Measurements from ENCODE around the gene CDON. TPM values are rescaled to one million over a fixed set of nuclear protein-coding genes. Genes with fewer than 3 reads are reported as not detected.
"Not testable (repeated sequence)": the region's sequence is repeated elsewhere in the genome, so short reads cannot be mapped to it uniquely, and the experiment has no call there.

CDON gene
- total and polyA plus RNA-seq, 3 experiments from 2014 or later: 1.7 to 2.0 TPM; not detected in 1

DNA sequence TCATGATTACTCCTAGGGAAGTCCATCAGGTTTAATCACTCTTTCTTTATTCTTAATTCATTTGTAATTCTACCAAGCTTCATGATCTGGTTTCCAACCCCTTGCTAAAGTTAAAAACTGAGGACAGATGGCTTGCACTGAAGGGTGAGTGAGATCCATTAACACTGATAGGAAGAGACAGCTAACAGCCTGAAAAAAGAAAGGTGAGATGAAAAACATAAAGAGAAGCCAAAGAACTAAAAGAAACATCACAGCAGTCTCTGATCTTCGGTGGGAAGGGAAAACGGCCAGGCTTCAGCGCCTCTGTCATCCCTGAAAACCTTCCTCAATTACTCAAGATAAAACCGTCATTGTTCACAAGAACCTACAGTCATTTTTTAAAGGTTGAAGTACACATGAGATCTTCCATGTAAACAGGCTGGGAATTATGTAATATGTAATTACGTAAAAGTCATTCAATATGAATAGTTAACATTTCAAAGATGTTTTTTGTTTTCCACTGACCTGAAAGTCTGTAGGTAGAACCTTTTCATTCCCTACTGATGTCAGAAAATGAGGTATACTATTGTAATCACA is 75.5 kb downstream of the CDON start:
- no peaks in the 10 kb centered on the region for H3K27me3 ChIP-seq (ENCODE audit: insufficient read depth, low read length, poor library complexity, severe bottlenecking)
- H3K27ac Mint-ChIP-seq: no peak overlapping the region
- H3K9me3 ChIP-seq (ENCODE audit: low read length): no peaks in the 10 kb centered on the region
- POLR2A ChIA-PET: no interaction called here
- H3K36me3 Mint-ChIP-seq: peaks cover 0 to 4% (median 0%) of the 10 kb centered on the region in 3 donors
- H3K4me1 ChIP-seq (ENCODE audit: insufficient read depth, low read length): no peaks in the 10 kb centered on the region
- no peak overlapping the region for H3K4me3 Mint-ChIP-seq
- H3K27me3 Mint-ChIP-seq: peaks cover 0 to 3% of the 10 kb centered on the region in 2 donors
- DNase-seq: no peak
- CTCF ChIA-PET: no interaction called here
- H3K9me3 Mint-ChIP-seq: peaks cover 0 to 2% (median 0%) of the 10 kb centered on the region in 5 donors
- H3K4me1 Mint-ChIP-seq: no peaks in the 10 kb centered on the region
- H3K36me3 ChIP-seq (ENCODE audit: insufficient read depth, low read length): no peaks in the 10 kb centered on the region
- no peak overlapping the region for H3K27ac ChIP-seq (ENCODE audit: low read depth, low read length)
- no peak overlapping the region for H3K4me3 ChIP-seq (ENCODE audit: low read length)

DNA sequence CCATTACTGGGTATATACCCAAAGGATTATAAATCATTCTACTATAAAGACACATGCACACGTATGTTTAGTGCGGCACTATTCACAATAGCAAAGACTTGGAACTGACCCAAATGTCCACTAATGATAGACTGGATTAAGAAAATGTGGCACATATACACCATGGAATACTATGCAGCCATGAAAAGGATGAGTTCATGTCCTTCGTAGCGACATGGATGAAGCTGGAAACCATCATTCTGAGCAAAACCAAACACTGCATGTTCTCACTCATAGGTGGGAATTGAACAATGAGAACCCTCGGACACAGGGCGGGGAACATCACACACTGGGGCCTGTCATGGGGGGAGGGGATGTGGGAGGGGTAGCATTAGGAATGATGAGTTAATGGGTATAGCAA is 76.7 kb downstream of the CDON start:
- H3K4me1 Mint-ChIP-seq; DNase-seq; H3K9me3 ChIP-seq (ENCODE audit: low read length); H3K4me1 ChIP-seq (ENCODE audit: insufficient read depth, low read length); H3K27me3 ChIP-seq (ENCODE audit: insufficient read depth, low read length, poor library complexity, severe bottlenecking); POLR2A ChIA-PET; H3K4me3 Mint-ChIP-seq; H3K36me3 ChIP-seq (ENCODE audit: insufficient read depth, low read length); H3K9me3 Mint-ChIP-seq; H3K27ac Mint-ChIP-seq; H3K27me3 Mint-ChIP-seq; H3K4me3 ChIP-seq (ENCODE audit: low read length); H3K36me3 Mint-ChIP-seq; H3K27ac ChIP-seq (ENCODE audit: low read depth, low read length); CTCF ChIA-PET: not testable (repeated sequence)

DNA sequence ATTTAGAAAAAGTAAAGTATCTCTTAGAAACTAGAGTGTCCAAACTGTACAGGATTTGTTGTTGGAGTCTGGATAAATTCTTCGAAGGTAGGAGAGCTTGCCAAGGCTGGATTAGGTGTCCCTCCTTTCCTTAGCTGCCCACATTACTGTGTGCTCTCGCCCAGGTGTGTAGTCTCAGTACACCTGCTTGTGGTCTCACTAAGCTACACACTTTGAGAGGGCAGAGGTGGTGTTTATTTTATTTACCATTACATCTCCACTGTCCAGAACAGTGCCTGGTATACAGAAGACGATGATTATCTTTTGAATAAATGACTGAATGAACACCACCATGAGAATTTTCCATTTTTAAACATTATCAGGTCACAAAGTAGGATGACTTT is 80.3 kb downstream of the CDON start:
- H3K4me1 Mint-ChIP-seq: no peaks in the 10 kb centered on the region
- Histone ChIP-seq H3K36me3 (ENCODE audit: insufficient read depth, low read length) (no peaks in the 10 kb centered on the region), H3K4me1 (ENCODE audit: insufficient read depth, low read length) (no peaks in the 10 kb centered on the region), H3K27ac (ENCODE audit: low read depth, low read length) (no peak overlapping the region), H3K4me3 (ENCODE audit: low read length) (no peak overlapping the region), H3K27me3 (ENCODE audit: insufficient read depth, low read length, poor library complexity, severe bottlenecking) (no peaks in the 10 kb centered on the region), H3K9me3 (ENCODE audit: low read length) (no peaks in the 10 kb centered on the region)
- peaks cover 0 to 3% of the 10 kb centered on the region in 2 donors for H3K27me3 Mint-ChIP-seq
- ChIA-PET CTCF (no interaction called here), POLR2A (no interaction called here)
- no peak overlapping the region for H3K4me3 Mint-ChIP-seq
- no peak overlapping the region for H3K27ac Mint-ChIP-seq
- H3K36me3 Mint-ChIP-seq: peaks cover 0 to 4% (median 0%) of the 10 kb centered on the region in 3 donors
- no peak for DNase-seq
- peaks cover 0 to 2% (median 0%) of the 10 kb centered on the region in 5 donors for H3K9me3 Mint-ChIP-seq

DNA sequence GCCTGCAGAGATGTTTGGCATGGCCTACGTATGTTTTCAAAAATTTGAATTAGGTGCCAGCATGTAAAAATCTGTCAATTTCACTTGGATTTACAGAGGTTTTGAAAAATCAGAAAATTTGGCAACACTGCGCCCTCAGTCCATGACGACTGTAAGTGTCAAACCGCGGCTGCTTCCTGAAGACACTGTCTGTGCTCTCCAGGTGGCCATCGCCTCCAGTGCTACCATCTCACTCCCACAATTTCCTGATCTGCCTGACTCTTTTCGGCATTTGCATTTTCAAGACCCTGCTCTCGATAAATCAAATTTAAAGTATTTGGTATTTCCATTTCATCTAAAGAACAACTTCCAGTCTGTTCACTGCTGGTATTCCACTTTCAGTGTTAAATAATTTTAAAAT is 82.2 kb downstream of the CDON start:
- H3K36me3 ChIP-seq (ENCODE audit: insufficient read depth, low read length): no peaks in the 10 kb centered on the region
- ChIA-PET CTCF (no interaction called here), POLR2A (no interaction called here)
- H3K27me3 Mint-ChIP-seq: peaks cover 0 to 5% of the 10 kb centered on the region in 2 donors
- no peak overlapping the region for H3K27ac Mint-ChIP-seq
- no peak overlapping the region for H3K4me3 ChIP-seq (ENCODE audit: low read length)
- no peaks in the 10 kb centered on the region for H3K9me3 Mint-ChIP-seq
- no peak overlapping the region for H3K27ac ChIP-seq (ENCODE audit: low read depth, low read length)
- H3K36me3 Mint-ChIP-seq: peaks cover 0 to 5% (median 0%) of the 10 kb centered on the region in 3 donors
- DNase-seq: no peak
- H3K4me1 ChIP-seq (ENCODE audit: insufficient read depth, low read length): no peaks in the 10 kb centered on the region
- no peak overlapping the region for H3K4me3 Mint-ChIP-seq
- H3K27me3 ChIP-seq (ENCODE audit: insufficient read depth, low read length, poor library complexity, severe bottlenecking): no peaks in the 10 kb centered on the region
- no peaks in the 10 kb centered on the region for H3K9me3 ChIP-seq (ENCODE audit: low read length)
- no peaks in the 10 kb centered on the region for H3K4me1 Mint-ChIP-seq

DNA sequence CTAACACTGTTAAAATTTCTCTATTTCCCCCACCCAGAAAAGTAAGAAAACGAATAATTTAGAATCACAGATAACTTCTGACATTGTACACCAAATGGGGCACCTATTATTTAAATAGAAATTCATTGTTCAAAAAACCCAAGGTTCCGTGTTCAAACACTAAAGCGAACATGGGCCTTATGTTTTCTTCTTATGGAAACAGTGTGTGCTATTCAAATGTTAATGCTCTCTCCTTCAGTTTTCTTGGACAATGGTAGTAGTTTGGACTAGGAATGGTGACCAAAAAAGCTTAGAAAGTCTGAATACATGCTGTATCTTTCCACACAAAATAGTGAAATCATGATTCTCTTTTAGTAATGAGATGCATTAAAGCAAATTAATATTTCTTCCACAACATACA is 83.2 kb downstream of the CDON start:
- H3K4me3 Mint-ChIP-seq: no peak overlapping the region

GRCh38 chr11:125978778-125979407 is 83.8 kb downstream of the CDON start:
- no peak overlapping the region for H3K27ac Mint-ChIP-seq
- ChIA-PET CTCF (no interaction called here), POLR2A (no interaction called here)
- H3K27ac ChIP-seq (ENCODE audit: low read depth, low read length): no peak overlapping the region
- H3K4me1 Mint-ChIP-seq: no peaks in the 10 kb centered on the region
- H3K27me3 ChIP-seq (ENCODE audit: insufficient read depth, low read length, poor library complexity, severe bottlenecking): no peaks in the 10 kb centered on the region
- no peaks in the 10 kb centered on the region for H3K4me1 ChIP-seq (ENCODE audit: insufficient read depth, low read length)
- DNase-seq: no peak
- H3K27me3 Mint-ChIP-seq: peaks cover 4 to 5% of the 10 kb centered on the region in 2 donors
- H3K4me3 ChIP-seq (ENCODE audit: low read length): no peak overlapping the region
- no peak overlapping the region for H3K4me3 Mint-ChIP-seq
- no peaks in the 10 kb centered on the region for H3K9me3 Mint-ChIP-seq
- H3K9me3 ChIP-seq (ENCODE audit: low read length): no peaks in the 10 kb centered on the region
- no peaks in the 10 kb centered on the region for H3K36me3 ChIP-seq (ENCODE audit: insufficient read depth, low read length)
- peaks cover 0 to 5% (median 0%) of the 10 kb centered on the region in 3 donors for H3K36me3 Mint-ChIP-seq

More for the DNA sequence above, 83.2 kb downstream of the CDON start:
- DNase-seq: no peak
- Histone ChIP-seq H3K4me1 (ENCODE audit: insufficient read depth, low read length) (no peaks in the 10 kb centered on the region), H3K9me3 (ENCODE audit: low read length) (no peaks in the 10 kb centered on the region), H3K4me3 (ENCODE audit: low read length) (no peak overlapping the region), H3K27me3 (ENCODE audit: insufficient read depth, low read length, poor library complexity, severe bottlenecking) (no peaks in the 10 kb centered on the region), H3K27ac (ENCODE audit: low read depth, low read length) (no peak overlapping the region), H3K36me3 (ENCODE audit: insufficient read depth, low read length) (no peaks in the 10 kb centered on the region)
- CTCF ChIA-PET: no interaction called here
- H3K9me3 Mint-ChIP-seq: no peaks in the 10 kb centered on the region
- peaks cover 0 to 5% (median 0%) of the 10 kb centered on the region in 3 donors for H3K36me3 Mint-ChIP-seq
- H3K27ac Mint-ChIP-seq: no peak overlapping the region
- no peaks in the 10 kb centered on the region for H3K4me1 Mint-ChIP-seq
- H3K27me3 Mint-ChIP-seq: peaks cover 4% of the 10 kb centered on the region in 2 donors
- POLR2A ChIA-PET: no interaction called here

DNA sequence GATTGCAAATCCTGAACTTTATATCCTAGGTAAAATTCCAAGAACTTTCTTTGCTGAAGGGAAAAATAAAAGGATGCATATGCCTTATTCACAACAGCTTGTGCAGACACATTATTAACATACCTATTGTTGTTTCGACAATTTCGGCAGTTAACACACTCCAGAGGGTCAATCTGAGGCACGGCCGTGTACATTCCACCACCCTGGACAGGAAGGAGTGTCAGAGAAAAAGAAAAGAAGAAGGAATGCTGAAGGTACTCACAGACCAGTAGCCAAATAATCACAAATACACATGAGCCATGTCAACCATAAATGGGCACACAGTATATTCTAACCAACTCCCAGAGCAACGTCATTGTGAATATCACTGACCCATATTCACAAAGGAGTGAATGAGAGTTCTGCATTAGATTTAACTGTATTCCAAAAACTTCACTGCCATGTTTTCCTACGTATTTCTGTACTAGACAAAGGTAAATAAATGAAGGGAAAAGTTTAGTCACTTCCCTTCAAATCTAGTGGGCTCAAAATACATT is 84.4 kb downstream of the CDON start:
- H3K9me3 ChIP-seq (ENCODE audit: low read length): no peaks in the 10 kb centered on the region
- no peak overlapping the region for H3K4me3 ChIP-seq (ENCODE audit: low read length)
- H3K27me3 ChIP-seq (ENCODE audit: insufficient read depth, low read length, poor library complexity, severe bottlenecking): no peaks in the 10 kb centered on the region
- no peaks in the 10 kb centered on the region for H3K4me1 ChIP-seq (ENCODE audit: insufficient read depth, low read length)
- no peak overlapping the region for H3K27ac ChIP-seq (ENCODE audit: low read depth, low read length)
- Mint-ChIP-seq H3K36me3 (peaks cover 0 to 5% (median 0%) of the 10 kb centered on the region in 3 donors), H3K9me3 (no peaks in the 10 kb centered on the region), H3K27me3 (peaks cover 4 to 5% of the 10 kb centered on the region in 2 donors), H3K4me3 (no peak overlapping the region), H3K27ac (no peak overlapping the region), H3K4me1 (no peaks in the 10 kb centered on the region)
- ChIA-PET CTCF (no interaction called here), POLR2A (no interaction called here)
- no peak for DNase-seq
- no peaks in the 10 kb centered on the region for H3K36me3 ChIP-seq (ENCODE audit: insufficient read depth, low read length)

- Mint-ChIP-seq H3K27ac (no peak overlapping the region), H3K4me3 (no peak overlapping the region), H3K9me3 (no peaks in the 10 kb centered on the region), H3K27me3 (peaks cover 4 to 8% of the 10 kb centered on the region in 2 donors), H3K4me1 (no peaks in the 10 kb centered on the region), H3K36me3 (peaks cover 0 to 1% (median 0%) of the 10 kb centered on the region in 3 donors)
- CTCF ChIA-PET: no interaction called here
- H3K27me3 ChIP-seq (ENCODE audit: insufficient read depth, low read length, poor library complexity, severe bottlenecking): no peaks in the 10 kb centered on the region
- POLR2A ChIA-PET: no interaction called here
- no peak overlapping the region for H3K4me3 ChIP-seq (ENCODE audit: low read length)
- no peaks in the 10 kb centered on the region for H3K4me1 ChIP-seq (ENCODE audit: insufficient read depth, low read length)
- DNase-seq: no peak
- no peaks in the 10 kb centered on the region for H3K36me3 ChIP-seq (ENCODE audit: insufficient read depth, low read length)
- no peaks in the 10 kb centered on the region for H3K9me3 ChIP-seq (ENCODE audit: low read length)
- no peak overlapping the region for H3K27ac ChIP-seq (ENCODE audit: low read depth, low read length)
Observed at GRCh38 chr11:125977333-125977732, 85.3 kb downstream of the CDON start.
